Measurements from ENCODE around the gene IFNGR2. TPM values are rescaled to one million over a fixed set of nuclear protein-coding genes. Genes with fewer than 3 reads are reported as not detected.
"Not testable (repeated sequence)": the region's sequence is repeated elsewhere in the genome, so short reads cannot be mapped to it uniquely, and the experiment has no call there.

Gene IFNGR2
- total RNA-seq, 1 donor from 2014 or later = 37.0 TPM

- no peak for DNase-seq (ENCODE audit: low spot score)
- intact Hi-C loops (cut with DNase I) = loop anchor here (2.0 kb wide), 1 partner anchor 176 kb away; no protein-coding TSS in a partner anchor
These were observed 28.6 kb upstream of the IFNGR2 start for GRCh38 chr21:33374450-33375096.

GRCh38 chr21:33375101-33375644, 28.0 kb upstream of the IFNGR2 start:
- DNase-seq (ENCODE audit: low spot score) = no peak
- intact Hi-C loops (cut with DNase I) = loop anchor here (2.0 kb wide), 1 partner anchor 176 kb away; no protein-coding TSS in a partner anchor

DNA sequence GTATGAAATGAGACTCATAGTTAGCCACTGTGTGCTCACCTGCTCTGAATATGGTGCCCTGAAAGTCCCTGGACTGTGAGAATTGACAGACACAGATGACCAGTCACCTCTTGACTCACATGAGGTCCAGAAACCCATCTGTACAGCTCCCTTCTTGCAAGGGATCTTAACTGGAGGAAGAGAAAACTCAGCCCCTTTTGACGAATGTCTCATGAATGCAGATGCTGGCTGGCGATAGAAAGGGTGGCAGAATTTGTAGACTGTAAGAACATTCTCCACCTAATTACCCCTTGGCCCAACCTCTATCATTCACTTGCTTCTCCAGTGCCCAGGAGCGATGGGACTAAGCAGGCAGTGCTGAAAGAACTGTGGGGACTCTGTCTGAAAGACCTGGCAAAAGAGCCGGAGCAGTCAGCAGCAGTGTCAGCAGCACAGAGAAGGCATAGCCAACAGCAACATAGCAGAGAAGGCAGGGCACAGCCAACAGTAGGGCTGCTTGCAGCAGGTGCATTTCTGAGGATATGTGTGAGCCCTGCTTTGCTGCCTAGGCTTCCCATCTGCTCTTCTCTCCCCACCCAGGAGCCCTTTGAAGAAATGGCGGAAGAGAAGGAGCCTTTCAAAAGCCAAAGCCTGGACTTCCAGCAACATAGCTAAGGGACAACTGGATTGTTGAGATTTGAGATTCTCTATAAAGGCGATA, 25.8 kb upstream of the IFNGR2 start:
- DNase-seq (ENCODE audit: low spot score) = no peak
- intact Hi-C loops (cut with DNase I) = no loop called here

DNA sequence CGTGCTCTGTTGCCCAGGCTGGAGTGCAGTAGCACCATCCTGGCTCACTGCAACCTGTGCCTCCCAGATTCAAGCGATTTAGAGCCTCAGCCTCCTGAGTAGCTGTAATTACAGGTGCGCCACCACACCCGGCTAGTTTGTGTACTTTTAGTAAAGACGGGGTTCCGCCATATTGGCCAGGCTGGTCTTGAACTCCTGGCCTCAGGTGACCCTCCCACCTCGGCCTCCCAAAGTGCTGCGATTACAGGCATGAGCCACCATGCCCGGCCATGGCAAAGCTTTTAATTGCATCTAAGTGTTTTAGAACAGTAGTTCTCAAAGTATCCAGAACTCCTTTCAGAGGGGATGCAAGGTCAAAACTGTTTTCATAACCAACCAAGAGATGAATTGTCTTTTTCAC, 25.1 kb upstream of the IFNGR2 start:
- intact Hi-C loops (cut with DNase I) = no loop called here

GRCh38 chr21:33379934-33380333, 23.3 kb upstream of the IFNGR2 start:
- not testable (repeated sequence) for DNase-seq (ENCODE audit: low spot score)
- intact Hi-C loops (cut with DNase I) = loop anchor here (2.0 kb wide), 1 partner anchor 23 kb away; the partner anchor contains the start of gene IFNGR2

More for the DNA sequence above, 25.1 kb upstream of the IFNGR2 start:
- no peak for DNase-seq (ENCODE audit: low spot score)

DNA sequence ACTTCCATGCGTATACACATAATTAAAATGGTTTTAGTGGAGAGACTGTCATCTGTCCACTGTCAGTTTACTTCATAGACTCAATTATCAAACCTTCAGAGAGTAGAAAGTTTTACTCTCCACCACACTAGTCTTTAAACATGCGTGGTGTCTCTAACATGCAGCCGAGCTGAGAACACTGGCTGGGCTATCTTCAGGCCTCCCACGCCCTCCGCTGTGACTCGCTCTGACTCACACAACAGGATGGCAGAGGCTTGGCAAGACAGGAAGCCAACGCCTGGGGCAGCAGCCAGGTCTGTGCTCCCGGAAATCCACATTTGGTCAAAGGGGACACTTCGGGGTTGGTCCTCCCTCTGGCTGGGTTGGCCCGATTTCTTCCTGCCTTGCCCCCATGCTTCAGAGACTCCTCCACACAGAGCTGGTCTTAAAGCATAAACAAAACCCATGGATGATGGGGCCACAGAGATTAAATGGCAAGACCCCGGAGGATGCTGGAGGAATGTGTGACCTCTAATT, 22.7 kb upstream of the IFNGR2 start:
- intact Hi-C loops (cut with DNase I) = loop anchor here (2.0 kb wide), 1 partner anchor 22 kb away; the partner anchor contains the start of gene IFNGR2
- DNase-seq (ENCODE audit: low spot score) = peak; percentile 97

GRCh38 chr21:33381381-33381780, 21.8 kb upstream of the IFNGR2 start:
- not testable (repeated sequence) for DNase-seq (ENCODE audit: low spot score)
- intact Hi-C loops (cut with DNase I) = loop anchor here (2.0 kb wide), 1 partner anchor 21 kb away; the partner anchor contains the start of gene IFNGR2

- intact Hi-C loops (cut with DNase I) = no loop called here
- peak; percentile 87 for DNase-seq (ENCODE audit: low spot score)
These were observed 19.9 kb upstream of the IFNGR2 start for GRCh38 chr21:33383056-33383888.

- intact Hi-C loops (cut with DNase I) = no loop called here
- DNase-seq (ENCODE audit: low spot score) = no peak
These were observed 18.3 kb upstream of the IFNGR2 start for GRCh38 chr21:33384841-33385331.

GRCh38 chr21:33386222-33386784, 16.9 kb upstream of the IFNGR2 start:
- intact Hi-C loops (cut with DNase I) = no loop called here
- DNase-seq (ENCODE audit: low spot score) = no peak

- DNase-seq (ENCODE audit: low spot score) = no peak
- intact Hi-C loops (cut with DNase I) = no loop called here
These were observed 15.9 kb upstream of the IFNGR2 start for GRCh38 chr21:33387294-33387693.

GRCh38 chr21:33388188-33388587, 15.0 kb upstream of the IFNGR2 start:
- intact Hi-C loops (cut with DNase I) = no loop called here
- DNase-seq (ENCODE audit: low spot score) = no peak

DNA sequence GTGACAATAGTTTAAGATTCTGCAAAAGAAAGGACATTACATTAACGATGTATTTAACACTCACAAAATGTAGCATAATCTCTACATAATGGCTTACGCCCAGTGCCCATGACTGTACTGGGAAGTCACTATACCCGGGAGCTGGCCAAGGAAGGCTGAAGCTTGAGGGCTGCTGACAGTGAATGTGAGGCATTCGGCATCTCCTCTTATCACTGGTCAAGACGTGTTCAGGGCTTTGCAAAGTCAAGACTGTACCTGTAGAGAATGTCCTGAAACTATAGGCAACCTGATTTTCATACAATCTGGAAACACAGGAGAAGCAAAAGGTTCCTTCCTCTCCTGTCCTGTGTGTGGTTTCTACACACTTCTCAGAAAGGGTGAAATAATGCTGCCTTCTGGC, 12.7 kb upstream of the IFNGR2 start:
- intact Hi-C loops (cut with DNase I) = no loop called here
- no peak for DNase-seq (ENCODE audit: low spot score)

- no peak for DNase-seq (ENCODE audit: low spot score)
- intact Hi-C loops (cut with DNase I) = no loop called here
These were observed 11.6 kb upstream of the IFNGR2 start for GRCh38 chr21:33391656-33392055.

DNA sequence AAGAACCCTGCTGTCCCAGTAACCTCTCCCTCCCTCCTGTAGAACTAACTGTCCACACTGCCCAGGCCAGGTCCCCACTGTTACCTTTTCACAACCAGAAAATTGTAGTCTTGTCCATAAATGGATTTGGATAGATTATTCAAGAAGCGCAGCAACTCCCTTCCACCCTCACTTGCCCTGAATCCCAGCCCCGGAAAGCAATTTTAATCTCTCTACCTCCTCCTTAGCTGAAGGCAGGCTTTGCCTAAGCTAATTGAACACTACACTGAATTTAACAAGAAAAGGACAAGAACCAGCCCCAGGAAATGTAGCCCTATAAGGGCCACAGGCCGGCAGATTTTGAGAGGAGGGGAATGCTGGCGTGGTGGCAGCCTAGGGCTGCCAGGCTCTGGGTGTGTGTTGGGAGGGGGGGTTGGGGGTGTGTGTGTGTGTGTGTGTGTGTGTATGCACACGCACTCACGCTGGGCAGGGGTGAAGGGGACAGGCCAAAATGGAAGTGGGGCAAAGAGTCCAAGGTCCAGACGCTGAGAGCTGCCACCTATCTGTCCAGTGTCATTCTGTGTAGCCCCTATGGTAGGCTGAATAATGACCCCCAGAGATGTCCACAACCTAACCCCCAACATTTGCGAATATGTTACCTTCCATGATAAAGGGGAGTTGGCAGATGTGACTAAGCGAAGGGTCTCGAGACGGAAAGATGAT, 10.8 kb upstream of the IFNGR2 start:
- intact Hi-C loops (cut with DNase I) = no loop called here

DNA sequence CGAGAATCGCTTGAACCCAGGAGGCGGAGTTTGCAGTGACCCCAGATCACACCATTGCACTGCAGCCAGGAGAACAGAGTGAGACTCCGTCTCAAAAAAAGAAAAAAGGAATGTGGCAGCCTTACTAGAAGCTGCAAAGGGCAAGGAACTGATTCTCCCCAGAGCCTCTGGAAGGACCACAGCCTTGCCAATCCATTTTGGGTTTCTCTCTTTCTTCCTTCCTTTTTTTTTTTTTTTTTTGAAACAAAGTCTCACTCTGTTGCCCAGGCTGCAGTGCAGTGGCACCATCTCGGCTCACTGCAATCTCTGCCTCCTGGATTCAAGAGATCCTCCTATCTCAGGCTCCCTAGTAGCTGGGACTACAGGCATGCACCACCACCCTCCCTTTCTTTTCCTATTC, 9.9 kb upstream of the IFNGR2 start:
- DNase-seq (ENCODE audit: low spot score) = no peak
- intact Hi-C loops (cut with DNase I) = no loop called here

More for the DNA sequence above, 10.8 kb upstream of the IFNGR2 start:
- no peak for DNase-seq (ENCODE audit: low spot score)

- peak; percentile 78 for DNase-seq (ENCODE audit: low spot score)
- intact Hi-C loops (cut with DNase I) = no loop called here
These were observed 9.0 kb upstream of the IFNGR2 start for GRCh38 chr21:33394260-33394659.

DNA sequence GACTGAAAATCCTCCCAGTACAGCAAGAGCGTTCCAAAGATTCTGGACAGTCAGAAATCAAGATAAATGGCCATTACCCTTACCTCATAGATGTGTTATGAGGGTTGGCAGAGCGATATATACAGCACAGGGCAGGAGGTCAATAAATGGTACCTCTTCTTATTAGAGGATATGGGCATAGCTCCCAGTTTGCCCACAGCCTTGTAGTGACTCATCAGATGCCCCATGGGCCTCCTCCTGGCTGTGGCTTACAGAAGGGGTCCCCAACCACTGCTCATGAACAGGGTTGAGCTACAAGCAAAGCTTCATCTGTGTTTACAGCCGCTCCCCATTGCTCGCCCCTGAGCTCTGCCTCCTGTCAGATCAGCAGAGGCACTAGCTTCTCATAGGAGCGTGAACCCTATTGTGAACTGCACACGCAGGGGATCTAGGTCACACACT, 7.3 kb upstream of the IFNGR2 start:
- intact Hi-C loops (cut with DNase I) = no loop called here
- DNase-seq (ENCODE audit: low spot score) = no peak
